Peyer's patch (tissue), 4 donors: ENCODE results near the gene BEST3.

Experiments
- CTCF ChIP-seq, 6 experiments: fragments of 450-650 bp in 4 of 6; fragments of 200-600 bp in 2 of 6; sonication (generic) in 1 of 6; IDR thresholded peaks; one replicate each; pipeline ENCODE4 v1.5.1; 2017 to 2019; ENCODE audit warnings: antibody characterized with exemption in 6 of 6, mild to moderate bottlenecking in 3 of 6, moderate library complexity in 1 of 6
- POLR2A ChIP-seq, 2 donors: fragments of 450-650 bp; IDR thresholded peaks; one replicate each; pipeline ENCODE4 v1.5.1; 2017; ENCODE audit warnings: antibody characterized with exemption in 2 of 2, mild to moderate bottlenecking in 2 of 2, moderate library complexity in 2 of 2

GRCh38 chr12:69662764-69663163, 36.3 kb downstream of the BEST3 start:
- TF ChIP-seq CTCF (IDR thresholded peaks at IDR 0.05) = no peak
- TF ChIP-seq POLR2A (IDR thresholded peaks at IDR 0.05) = no peak
